Measurements from ENCODE around the gene SMS. TPM values are rescaled to one million over a fixed set of nuclear protein-coding genes. Genes with fewer than 3 reads are reported as not detected.

The SMS gene
- total RNA-seq, 1 experiment from 2014 or later: 164 TPM

- Histone ChIP-seq H3K9me2 (replicated peaks; ENCODE audit: low read length) (no peaks in the 10 kb centered on the region), H3K79me2 (ENCODE audit: low read length) (no peaks in the 10 kb centered on the region), H2AFZ (ENCODE audit: low read length) (no peak overlapping the region), H3F3A (ENCODE audit: low read length, unreplicated experiment) (no peaks in the 10 kb centered on the region), H3K4me3 (ENCODE audit: low read length) (no peak overlapping the region), H3K36me3 (ENCODE audit: low read depth, low read length) (no peaks in the 10 kb centered on the region), H3K9me3 (ENCODE audit: low read length) (no peaks in the 10 kb centered on the region), H3K9ac (ENCODE audit: low read length) (no peak overlapping the region), H3K4me2 (ENCODE audit: low read length) (no peak overlapping the region), H3K4me1 (ENCODE audit: insufficient read depth, low read length) (no peaks in the 10 kb centered on the region), H4K20me1 (ENCODE audit: low read length) (no peaks in the 10 kb centered on the region), H3K27ac (ENCODE audit: low read length) (no peak overlapping the region), H3K27me3 (ENCODE audit: low read length) (no peaks in the 10 kb centered on the region)
- ChIA-PET CTCF (no interaction called here), POLR2A (ENCODE audit: unreplicated experiment) (no interaction called here)
- no peak for DNase-seq
- BruUV-seq (replicated peaks): no TSS peak
- no peak for ATAC-seq
- TF ChIP-seq EZH2phosphoT487 (IDR thresholded peaks at IDR 0.05; ENCODE audit: borderline replicate concordance, low read length): no peak
- TF ChIP-seq, protein P1, sequence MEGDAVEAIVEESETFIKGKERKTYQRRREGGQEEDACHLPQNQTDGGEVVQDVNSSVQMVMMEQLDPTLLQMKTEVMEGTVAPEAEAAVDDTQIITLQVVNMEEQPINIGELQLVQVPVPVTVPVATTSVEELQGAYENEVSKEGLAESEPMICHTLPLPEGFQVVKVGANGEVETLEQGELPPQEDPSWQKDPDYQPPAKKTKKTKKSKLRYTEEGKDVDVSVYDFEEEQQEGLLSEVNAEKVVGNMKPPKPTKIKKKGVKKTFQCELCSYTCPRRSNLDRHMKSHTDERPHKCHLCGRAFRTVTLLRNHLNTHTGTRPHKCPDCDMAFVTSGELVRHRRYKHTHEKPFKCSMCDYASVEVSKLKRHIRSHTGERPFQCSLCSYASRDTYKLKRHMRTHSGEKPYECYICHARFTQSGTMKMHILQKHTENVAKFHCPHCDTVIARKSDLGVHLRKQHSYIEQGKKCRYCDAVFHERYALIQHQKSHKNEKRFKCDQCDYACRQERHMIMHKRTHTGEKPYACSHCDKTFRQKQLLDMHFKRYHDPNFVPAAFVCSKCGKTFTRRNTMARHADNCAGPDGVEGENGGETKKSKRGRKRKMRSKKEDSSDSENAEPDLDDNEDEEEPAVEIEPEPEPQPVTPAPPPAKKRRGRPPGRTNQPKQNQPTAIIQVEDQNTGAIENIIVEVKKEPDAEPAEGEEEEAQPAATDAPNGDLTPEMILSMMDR (conservative IDR thresholded peaks at IDR 0.05; ENCODE audit: low read depth, low read length): no peak
- no peak for TF ChIP-seq EZH2 (IDR thresholded peaks at IDR 0.05; ENCODE audit: low read length, unreplicated experiment)
- intact Hi-C loops (cut with micrococcal nuclease): no loop called here
These were observed 27.5 kb upstream of the SMS start for GRCh38 chrX:21912989-21913388.

- H3K9me2 ChIP-seq (replicated peaks; ENCODE audit: low read length): no peaks in the 10 kb centered on the region; the same call in 1 of the 2 replicates
- H3K79me2 ChIP-seq (ENCODE audit: low read length): no peaks in the 10 kb centered on the region
- H3K27me3 ChIP-seq (ENCODE audit: low read length): no peaks in the 10 kb centered on the region
- H3K9me3 ChIP-seq (ENCODE audit: low read length): no peaks in the 10 kb centered on the region
- BruUV-seq (replicated peaks): no TSS peak
- ATAC-seq (no peak), DNase-seq (peak; percentile 9)
- peaks cover 19% of the 10 kb centered on the region for H3K4me1 ChIP-seq (ENCODE audit: insufficient read depth, low read length)
- intact Hi-C loops (cut with micrococcal nuclease): loop anchor here (10.0 kb wide), 1 partner anchor 61 kb away; no protein-coding TSS in a partner anchor
- no peak for TF ChIP-seq EZH2phosphoT487 (IDR thresholded peaks at IDR 0.05; ENCODE audit: borderline replicate concordance, low read length)
- TF ChIP-seq EZH2 (IDR thresholded peaks at IDR 0.05; ENCODE audit: low read length, unreplicated experiment): no peak
- TF ChIP-seq, protein P1 (conservative IDR thresholded peaks at IDR 0.05; ENCODE audit: low read depth, low read length): no peak
- peak overlapping the region; percentile 78 for H3K27ac ChIP-seq (ENCODE audit: low read length)
- ChIA-PET CTCF (interaction anchor here (0.6 to 1.0 kb wide), 2 partner anchors 49 kb away, joined by 3 read pairs; no protein-coding TSS in a partner anchor), POLR2A (ENCODE audit: unreplicated experiment) (interaction anchor here (0.6 kb wide), 1 partner anchor 68 kb away, joined by 5 read pairs; no protein-coding TSS in a partner anchor)
- no peaks in the 10 kb centered on the region for H4K20me1 ChIP-seq (ENCODE audit: low read length)
- peak overlapping the region; percentile 77 for H3K4me2 ChIP-seq (ENCODE audit: low read length)
- no peaks in the 10 kb centered on the region for H3F3A ChIP-seq (ENCODE audit: low read length, unreplicated experiment)
- H2AFZ ChIP-seq (ENCODE audit: low read length): peak overlapping the region; percentile 47; the same call in 1 of the 2 replicates
- H3K4me3 ChIP-seq (ENCODE audit: low read length): peak overlapping the region; percentile 57
- H3K36me3 ChIP-seq (ENCODE audit: low read depth, low read length): no peaks in the 10 kb centered on the region
- peak overlapping the region; percentile 32 for H3K9ac ChIP-seq (ENCODE audit: low read length)
These were observed 14.4 kb upstream of the SMS start for GRCh38 chrX:21926116-21926515.

Measured in PC-3 (cell line).